Bronchial epithelial cell (primary cell): ENCODE results near the gene CDK6. TPM values are rescaled to one million over a fixed set of nuclear protein-coding genes. Genes with fewer than 3 reads are reported as not detected.

Experiments used
- DNase-seq: peaks from one replicate; pipeline ENCODE4 v3.0.0-alpha.2; 2010; ENCODE audit warnings: low read depth
- FAIRE-seq: peaks from 2 replicates; lab custom pipeline; 2011; peaks lifted over from hg19 to GRCh38; lab: Jason Lieb, UNC
- H3K27me3 ChIP-seq: 2 replicates; pipeline ENCODE4 v1.5.1; 2011; ENCODE audit warnings: low read length; ENCODE audit not compliant: control insufficient read depth, insufficient read depth
- H3K36me3 ChIP-seq: 2 replicates; pipeline ENCODE4 v1.5.1; 2011; ENCODE audit warnings: low read length; ENCODE audit not compliant: control insufficient read depth, insufficient read depth
- H3K4me3 ChIP-seq: 2 replicates; pipeline ENCODE4 v1.5.1; 2011; ENCODE audit warnings: mild to moderate bottlenecking, low read depth, low read length, control low read depth
- CTCF ChIP-seq: IDR thresholded peaks from 2 replicates; pipeline ENCODE4 v1.5.1; 2011; ENCODE audit warnings: mild to moderate bottlenecking, moderate library complexity, low read length, control low read depth, inconsistent platforms; ENCODE audit not compliant: insufficient read depth, severe bottlenecking
- total RNA-seq: library from RNA; depleted of rRNA; stranded (reverse); fragments of >200 nt; gene quantifications from 2 replicates; pipeline ENCODE4 v1.2.1, GENCODE V29; 2014

The CDK6 gene
- total RNA-seq, 1 donor from 2014 or later, result 52.9 TPM

DNA sequence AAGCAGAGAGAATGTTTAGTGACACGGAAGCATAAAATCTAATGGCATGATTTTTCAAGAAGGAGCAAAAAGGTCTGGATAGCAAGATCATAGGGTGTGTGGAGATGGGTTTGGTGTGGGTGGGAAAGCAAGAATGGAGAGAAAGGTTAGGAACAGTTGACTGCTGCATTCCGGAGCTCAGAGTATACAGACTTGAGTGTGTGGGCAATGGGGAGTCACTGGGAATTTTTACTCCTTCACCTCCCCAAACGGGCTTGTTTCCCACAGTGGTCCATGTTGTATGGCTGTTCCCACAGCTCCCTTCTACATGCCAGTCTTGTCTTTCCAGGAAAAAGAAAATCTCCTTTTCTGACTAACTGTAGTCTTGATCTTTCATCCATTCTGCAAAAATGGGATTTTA is 122.1 kb downstream of the CDK6 start:
- H3K4me3 ChIP-seq, result no peak overlapping the region
- no peaks in the 10 kb centered on the region for H3K27me3 ChIP-seq
- DNase-seq, result no peak
- H3K36me3 ChIP-seq, result no peaks in the 10 kb centered on the region
- no peak for FAIRE-seq
- no peak for TF ChIP-seq CTCF

DNA sequence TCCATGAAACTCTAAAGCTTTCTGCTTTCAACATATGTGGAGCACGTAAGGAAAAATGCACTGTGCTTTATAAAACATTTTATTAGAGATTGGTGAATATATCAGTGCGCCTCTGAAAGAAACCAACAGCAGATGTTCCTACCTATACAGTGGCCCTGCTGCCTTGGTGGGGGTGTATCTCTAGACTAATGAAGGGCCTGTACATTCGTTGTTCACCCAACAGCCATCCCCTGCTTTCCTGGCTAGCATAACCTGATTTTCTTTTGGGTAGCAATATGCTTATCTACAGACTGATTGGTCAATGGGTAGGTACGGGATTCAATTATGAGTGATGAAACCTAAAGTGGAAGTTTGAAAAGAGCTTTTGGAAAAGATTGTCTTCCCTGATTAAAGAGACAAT is 126.5 kb downstream of the CDK6 start:
- DNase-seq (no peak), FAIRE-seq (no peak)
- Histone ChIP-seq H3K36me3 (peaks cover 2% of the 10 kb centered on the region), H3K27me3 (no peaks in the 10 kb centered on the region), H3K4me3 (no peak overlapping the region)
- TF ChIP-seq CTCF, result no peak

DNA sequence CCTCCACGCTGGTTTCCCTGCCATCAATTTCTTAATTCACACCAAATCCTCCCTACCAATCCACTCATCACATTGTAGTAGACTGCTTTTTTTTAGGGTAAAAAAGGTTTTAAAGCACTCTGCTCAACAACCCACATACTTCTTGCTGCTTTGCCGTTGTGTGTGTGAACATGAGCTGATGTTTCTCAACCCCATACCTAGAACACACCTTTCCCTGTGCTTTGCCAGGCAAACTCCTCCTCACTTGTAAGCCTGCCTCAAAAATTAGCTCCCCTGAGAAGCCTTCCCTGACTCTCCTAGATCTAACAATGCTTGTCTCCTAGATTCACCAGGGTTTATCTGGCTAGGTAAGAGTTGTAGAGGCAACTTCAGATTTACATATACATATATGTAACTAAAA is 127.2 kb downstream of the CDK6 start:
- Histone ChIP-seq H3K4me3 (no peak overlapping the region), H3K36me3 (peaks cover 2% of the 10 kb centered on the region), H3K27me3 (no peaks in the 10 kb centered on the region)
- no peak for FAIRE-seq
- TF ChIP-seq CTCF, result no peak
- DNase-seq, result no peak

DNA sequence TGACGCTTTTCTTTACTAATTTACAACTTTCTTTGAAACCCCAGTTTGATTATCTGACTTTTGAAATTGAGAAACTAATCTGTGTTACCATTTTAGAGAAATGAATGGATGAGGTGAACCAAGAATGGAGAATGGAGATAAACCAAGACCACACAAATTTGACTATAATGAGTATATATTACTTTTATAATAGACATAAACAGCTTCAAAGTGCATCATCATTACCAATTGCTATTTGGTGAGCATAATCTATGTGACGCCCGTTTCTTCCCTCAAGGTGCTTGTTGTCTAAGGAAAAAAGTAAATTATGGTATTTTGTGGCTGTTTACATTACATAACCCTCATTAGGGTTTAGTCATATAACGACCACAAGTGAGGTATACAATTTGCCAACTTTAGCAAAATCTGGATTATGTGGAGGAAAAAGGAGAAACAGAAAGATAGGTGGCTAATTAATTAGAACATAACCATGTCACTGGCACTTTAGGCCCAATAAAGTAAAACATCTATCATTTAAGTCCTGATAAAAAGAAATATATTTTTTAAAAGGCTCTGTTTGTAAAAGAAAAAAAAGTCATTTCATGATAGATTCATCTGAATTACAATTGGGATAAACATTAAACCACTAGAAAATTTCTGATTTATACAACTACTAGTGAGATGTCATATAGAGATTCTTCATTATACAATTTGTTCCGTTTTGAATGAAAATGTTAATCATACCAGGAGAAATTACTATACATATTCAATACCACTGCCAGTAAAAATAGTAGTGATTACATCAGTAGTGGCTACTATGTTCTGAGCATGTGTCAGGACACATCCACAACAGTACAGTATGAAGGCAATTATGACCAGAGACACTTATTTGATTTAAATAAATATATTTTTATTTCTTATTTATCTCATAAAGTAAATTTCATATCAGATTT is 128.0 kb downstream of the CDK6 start:
- Histone ChIP-seq H3K27me3 (no peaks in the 10 kb centered on the region), H3K36me3 (peaks cover 2% of the 10 kb centered on the region), H3K4me3 (no peak overlapping the region)
- no peak for TF ChIP-seq CTCF
- FAIRE-seq, result no peak
- DNase-seq, result no peak

- Histone ChIP-seq H3K27me3 (no peaks in the 10 kb centered on the region), H3K4me3 (no peak overlapping the region), H3K36me3 (peaks cover 2% of the 10 kb centered on the region)
- no peak for DNase-seq
- FAIRE-seq, result no peak
- no peak for TF ChIP-seq CTCF
These were observed 128.9 kb downstream of the CDK6 start for GRCh38 chr7:92707435-92707834.
